ENCODE measurements around the gene ZNF586. TPM values are rescaled to one million over a fixed set of nuclear protein-coding genes. Genes with fewer than 3 reads are reported as not detected.
A peak's percentile ranks its signal among the peaks of the same experiment; 100 is the strongest.

Gene ZNF586
- total and polyA plus RNA-seq, 2 experiments from 2014 or later, result 5.2 to 16.9 TPM

DNA sequence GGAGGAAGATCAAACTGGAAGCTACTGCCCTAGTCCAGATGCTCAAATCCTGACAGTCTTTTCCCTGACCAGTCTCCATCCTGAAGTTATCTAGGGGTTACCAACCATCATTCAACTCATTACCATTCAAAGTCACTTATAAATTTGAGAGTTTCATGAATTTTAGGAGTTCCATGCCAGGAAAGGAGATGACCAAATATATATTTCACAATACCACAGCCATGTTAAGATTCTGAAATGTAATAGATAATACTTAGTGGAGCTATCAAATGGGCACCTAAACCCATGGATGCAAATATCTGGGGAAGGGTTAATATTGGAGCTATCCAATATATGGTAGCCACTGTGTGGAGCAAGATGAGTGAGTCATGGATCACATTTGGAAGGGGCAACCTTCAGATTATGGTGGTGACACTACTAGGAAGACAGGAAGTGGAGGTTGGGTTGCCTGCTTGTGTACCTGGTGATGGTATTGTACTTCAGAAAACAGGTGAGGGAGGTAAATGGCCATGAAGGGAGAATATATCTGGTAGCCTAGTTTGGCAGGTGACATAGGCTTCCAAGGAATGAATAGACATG lies 18.7 kb downstream of the ZNF586 start:
- Mint-ChIP-seq H3K27ac (no peak overlapping the region), H3K4me1 (peaks cover 11% of the 10 kb centered on the region), H3K4me3 (no peak overlapping the region), H3K9me3 (no peaks in the 10 kb centered on the region), H3K36me3 (ENCODE audit: low read depth) (peaks cover 22% of the 10 kb centered on the region), H3K27me3 (ENCODE audit: insufficient read depth, low read depth, poor library complexity) (peaks cover 9% of the 10 kb centered on the region)
- no peak overlapping the region for H3K4me2 ChIP-seq
- H3K27me3 ChIP-seq (ENCODE audit: insufficient read depth), result no peaks in the 10 kb centered on the region
- no peak for TF ChIP-seq STAT1 (IDR thresholded peaks at IDR 0.05; ENCODE audit: unreplicated experiment)
- no peak for TF ChIP-seq ZNF331 (CRISPR knock-in tag; IDR thresholded peaks at IDR 0.05; ENCODE audit: low read depth)
- TF ChIP-seq, protein P1, sequence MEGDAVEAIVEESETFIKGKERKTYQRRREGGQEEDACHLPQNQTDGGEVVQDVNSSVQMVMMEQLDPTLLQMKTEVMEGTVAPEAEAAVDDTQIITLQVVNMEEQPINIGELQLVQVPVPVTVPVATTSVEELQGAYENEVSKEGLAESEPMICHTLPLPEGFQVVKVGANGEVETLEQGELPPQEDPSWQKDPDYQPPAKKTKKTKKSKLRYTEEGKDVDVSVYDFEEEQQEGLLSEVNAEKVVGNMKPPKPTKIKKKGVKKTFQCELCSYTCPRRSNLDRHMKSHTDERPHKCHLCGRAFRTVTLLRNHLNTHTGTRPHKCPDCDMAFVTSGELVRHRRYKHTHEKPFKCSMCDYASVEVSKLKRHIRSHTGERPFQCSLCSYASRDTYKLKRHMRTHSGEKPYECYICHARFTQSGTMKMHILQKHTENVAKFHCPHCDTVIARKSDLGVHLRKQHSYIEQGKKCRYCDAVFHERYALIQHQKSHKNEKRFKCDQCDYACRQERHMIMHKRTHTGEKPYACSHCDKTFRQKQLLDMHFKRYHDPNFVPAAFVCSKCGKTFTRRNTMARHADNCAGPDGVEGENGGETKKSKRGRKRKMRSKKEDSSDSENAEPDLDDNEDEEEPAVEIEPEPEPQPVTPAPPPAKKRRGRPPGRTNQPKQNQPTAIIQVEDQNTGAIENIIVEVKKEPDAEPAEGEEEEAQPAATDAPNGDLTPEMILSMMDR (conservative IDR thresholded peaks at IDR 0.05; ENCODE audit: low read depth in 2 of 2), result no peak
- no peak for TF ChIP-seq CREB1 (CRISPR knock-in tag; IDR thresholded peaks at IDR 0.05; ENCODE audit: low read depth)
- no peak for TF ChIP-seq POLR2AphosphoS5 (IDR thresholded peaks at IDR 0.05; ENCODE audit: low read depth)
- TF ChIP-seq, protein P2, sequence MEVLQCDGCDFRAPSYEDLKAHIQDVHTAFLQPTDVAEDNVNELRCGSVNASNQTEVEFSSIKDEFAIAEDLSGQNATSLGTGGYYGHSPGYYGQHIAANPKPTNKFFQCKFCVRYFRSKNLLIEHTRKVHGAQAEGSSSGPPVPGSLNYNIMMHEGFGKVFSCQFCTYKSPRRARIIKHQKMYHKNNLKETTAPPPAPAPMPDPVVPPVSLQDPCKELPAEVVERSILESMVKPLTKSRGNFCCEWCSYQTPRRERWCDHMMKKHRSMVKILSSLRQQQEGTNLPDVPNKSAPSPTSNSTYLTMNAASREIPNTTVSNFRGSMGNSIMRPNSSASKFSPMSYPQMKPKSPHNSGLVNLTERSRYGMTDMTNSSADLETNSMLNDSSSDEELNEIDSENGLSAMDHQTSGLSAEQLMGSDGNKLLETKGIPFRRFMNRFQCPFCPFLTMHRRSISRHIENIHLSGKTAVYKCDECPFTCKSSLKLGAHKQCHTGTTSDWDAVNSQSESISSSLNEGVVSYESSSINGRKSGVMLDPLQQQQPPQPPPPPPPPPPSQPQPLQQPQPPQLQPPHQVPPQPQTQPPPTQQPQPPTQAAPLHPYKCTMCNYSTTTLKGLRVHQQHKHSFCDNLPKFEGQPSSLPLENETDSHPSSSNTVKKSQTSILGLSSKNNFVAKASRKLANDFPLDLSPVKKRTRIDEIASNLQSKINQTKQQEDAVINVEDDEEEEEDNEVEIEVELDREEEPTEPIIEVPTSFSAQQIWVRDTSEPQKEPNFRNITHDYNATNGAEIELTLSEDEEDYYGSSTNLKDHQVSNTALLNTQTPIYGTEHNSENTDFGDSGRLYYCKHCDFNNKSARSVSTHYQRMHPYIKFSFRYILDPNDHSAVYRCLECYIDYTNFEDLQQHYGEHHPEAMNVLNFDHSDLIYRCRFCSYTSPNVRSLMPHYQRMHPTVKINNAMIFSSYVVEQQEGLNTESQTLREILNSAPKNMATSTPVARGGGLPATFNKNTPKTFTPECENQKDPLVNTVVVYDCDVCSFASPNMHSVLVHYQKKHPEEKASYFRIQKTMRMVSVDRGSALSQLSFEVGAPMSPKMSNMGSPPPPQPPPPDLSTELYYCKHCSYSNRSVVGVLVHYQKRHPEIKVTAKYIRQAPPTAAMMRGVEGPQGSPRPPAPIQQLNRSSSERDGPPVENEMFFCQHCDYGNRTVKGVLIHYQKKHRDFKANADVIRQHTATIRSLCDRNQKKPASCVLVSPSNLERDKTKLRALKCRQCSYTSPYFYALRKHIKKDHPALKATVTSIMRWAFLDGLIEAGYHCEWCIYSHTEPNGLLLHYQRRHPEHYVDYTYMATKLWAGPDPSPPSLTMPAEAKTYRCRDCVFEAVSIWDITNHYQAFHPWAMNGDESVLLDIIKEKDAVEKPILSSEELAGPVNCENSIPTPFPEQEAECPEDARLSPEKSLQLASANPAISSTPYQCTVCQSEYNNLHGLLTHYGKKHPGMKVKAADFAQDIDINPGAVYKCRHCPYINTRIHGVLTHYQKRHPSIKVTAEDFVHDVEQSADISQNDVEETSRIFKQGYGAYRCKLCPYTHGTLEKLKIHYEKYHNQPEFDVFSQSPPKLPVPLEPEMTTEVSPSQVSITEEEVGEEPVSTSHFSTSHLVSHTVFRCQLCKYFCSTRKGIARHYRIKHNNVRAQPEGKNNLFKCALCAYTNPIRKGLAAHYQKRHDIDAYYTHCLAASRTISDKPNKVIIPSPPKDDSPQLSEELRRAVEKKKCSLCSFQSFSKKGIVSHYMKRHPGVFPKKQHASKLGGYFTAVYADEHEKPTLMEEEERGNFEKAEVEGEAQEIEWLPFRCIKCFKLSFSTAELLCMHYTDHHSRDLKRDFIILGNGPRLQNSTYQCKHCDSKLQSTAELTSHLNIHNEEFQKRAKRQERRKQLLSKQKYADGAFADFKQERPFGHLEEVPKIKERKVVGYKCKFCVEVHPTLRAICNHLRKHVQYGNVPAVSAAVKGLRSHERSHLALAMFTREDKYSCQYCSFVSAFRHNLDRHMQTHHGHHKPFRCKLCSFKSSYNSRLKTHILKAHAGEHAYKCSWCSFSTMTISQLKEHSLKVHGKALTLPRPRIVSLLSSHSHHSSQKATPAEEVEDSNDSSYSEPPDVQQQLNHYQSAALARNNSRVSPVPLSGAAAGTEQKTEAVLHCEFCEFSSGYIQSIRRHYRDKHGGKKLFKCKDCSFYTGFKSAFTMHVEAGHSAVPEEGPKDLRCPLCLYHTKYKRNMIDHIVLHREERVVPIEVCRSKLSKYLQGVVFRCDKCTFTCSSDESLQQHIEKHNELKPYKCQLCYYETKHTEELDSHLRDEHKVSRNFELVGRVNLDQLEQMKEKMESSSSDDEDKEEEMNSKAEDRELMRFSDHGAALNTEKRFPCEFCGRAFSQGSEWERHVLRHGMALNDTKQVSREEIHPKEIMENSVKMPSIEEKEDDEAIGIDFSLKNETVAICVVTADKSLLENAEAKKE (CRISPR knock-in tag; IDR thresholded peaks at IDR 0.05), result no peak
- TF ChIP-seq ZNF114 (CRISPR knock-in tag; IDR thresholded peaks at IDR 0.05), result no peak
- no peak for TF ChIP-seq NANOG (IDR thresholded peaks at IDR 0.05; ENCODE audit: borderline replicate concordance)
- TF ChIP-seq EZH2 (IDR thresholded peaks at IDR 0.05; ENCODE audit: low read depth, unreplicated experiment), result no peak
- no peak for TF ChIP-seq EZH2phosphoT487 (IDR thresholded peaks at IDR 0.05; ENCODE audit: unreplicated experiment)
- TF ChIP-seq JUNB (IDR thresholded peaks at IDR 0.05; ENCODE audit: unreplicated experiment), result no peak
- TF ChIP-seq, protein P3, sequence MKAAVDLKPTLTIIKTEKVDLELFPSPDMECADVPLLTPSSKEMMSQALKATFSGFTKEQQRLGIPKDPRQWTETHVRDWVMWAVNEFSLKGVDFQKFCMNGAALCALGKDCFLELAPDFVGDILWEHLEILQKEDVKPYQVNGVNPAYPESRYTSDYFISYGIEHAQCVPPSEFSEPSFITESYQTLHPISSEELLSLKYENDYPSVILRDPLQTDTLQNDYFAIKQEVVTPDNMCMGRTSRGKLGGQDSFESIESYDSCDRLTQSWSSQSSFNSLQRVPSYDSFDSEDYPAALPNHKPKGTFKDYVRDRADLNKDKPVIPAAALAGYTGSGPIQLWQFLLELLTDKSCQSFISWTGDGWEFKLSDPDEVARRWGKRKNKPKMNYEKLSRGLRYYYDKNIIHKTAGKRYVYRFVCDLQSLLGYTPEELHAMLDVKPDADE (IDR thresholded peaks at IDR 0.05), result no peak
- TF ChIP-seq, protein P4, sequence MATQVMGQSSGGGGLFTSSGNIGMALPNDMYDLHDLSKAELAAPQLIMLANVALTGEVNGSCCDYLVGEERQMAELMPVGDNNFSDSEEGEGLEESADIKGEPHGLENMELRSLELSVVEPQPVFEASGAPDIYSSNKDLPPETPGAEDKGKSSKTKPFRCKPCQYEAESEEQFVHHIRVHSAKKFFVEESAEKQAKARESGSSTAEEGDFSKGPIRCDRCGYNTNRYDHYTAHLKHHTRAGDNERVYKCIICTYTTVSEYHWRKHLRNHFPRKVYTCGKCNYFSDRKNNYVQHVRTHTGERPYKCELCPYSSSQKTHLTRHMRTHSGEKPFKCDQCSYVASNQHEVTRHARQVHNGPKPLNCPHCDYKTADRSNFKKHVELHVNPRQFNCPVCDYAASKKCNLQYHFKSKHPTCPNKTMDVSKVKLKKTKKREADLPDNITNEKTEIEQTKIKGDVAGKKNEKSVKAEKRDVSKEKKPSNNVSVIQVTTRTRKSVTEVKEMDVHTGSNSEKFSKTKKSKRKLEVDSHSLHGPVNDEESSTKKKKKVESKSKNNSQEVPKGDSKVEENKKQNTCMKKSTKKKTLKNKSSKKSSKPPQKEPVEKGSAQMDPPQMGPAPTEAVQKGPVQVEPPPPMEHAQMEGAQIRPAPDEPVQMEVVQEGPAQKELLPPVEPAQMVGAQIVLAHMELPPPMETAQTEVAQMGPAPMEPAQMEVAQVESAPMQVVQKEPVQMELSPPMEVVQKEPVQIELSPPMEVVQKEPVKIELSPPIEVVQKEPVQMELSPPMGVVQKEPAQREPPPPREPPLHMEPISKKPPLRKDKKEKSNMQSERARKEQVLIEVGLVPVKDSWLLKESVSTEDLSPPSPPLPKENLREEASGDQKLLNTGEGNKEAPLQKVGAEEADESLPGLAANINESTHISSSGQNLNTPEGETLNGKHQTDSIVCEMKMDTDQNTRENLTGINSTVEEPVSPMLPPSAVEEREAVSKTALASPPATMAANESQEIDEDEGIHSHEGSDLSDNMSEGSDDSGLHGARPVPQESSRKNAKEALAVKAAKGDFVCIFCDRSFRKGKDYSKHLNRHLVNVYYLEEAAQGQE (IDR thresholded peaks at IDR 0.05; ENCODE audit: unreplicated experiment), result no peak
- 0 out of 2 replicates have a peak overlapping the region, but pooled peaks have one; percentile 9 for H3K27ac ChIP-seq (ENCODE audit: low read depth)
- no peaks in the 10 kb centered on the region for H3K4me1 ChIP-seq (ENCODE audit: insufficient read depth)
- no peak for ATAC-seq
- no peaks in the 10 kb centered on the region for H3K9me2 ChIP-seq (ENCODE audit: insufficient read depth)
- H2AFZ ChIP-seq, result no peak overlapping the region
- no peaks in the 10 kb centered on the region; the same call in 1 of the 2 replicates for H4K20me1 ChIP-seq (replicated peaks; ENCODE audit: insufficient read depth)
- peaks cover 2% of the 10 kb centered on the region for H3K79me2 ChIP-seq (replicated peaks; ENCODE audit: insufficient read depth)
- 0 out of 2 replicates have a peak, but pooled peaks cover 5% of the 10 kb centered on the region for H3F3A ChIP-seq (replicated peaks; ENCODE audit: low read depth)
- no peak overlapping the region for H3K4me3 ChIP-seq
- no peak for DNase-seq (ENCODE audit: low spot score)
- H3K36me3 ChIP-seq (ENCODE audit: insufficient read depth), result no peaks in the 10 kb centered on the region
